HCT116 (cell line): ENCODE results near the gene TNIK.

Experiments used
- ATF3 ChIP-seq: IDR thresholded peaks from 2 replicates; pipeline ENCODE4 v1.6.1; 2012
- CEBPB ChIP-seq: IDR thresholded peaks from 2 replicates; pipeline ENCODE4 v1.6.1; 2012; ENCODE audit warnings: low read depth
- EZH2phosphoT487 ChIP-seq: fragments of 200-600 bp; IDR thresholded peaks from 2 replicates; pipeline ENCODE4 v1.6.1; 2018; ENCODE audit warnings: antibody characterized with exemption, borderline replicate concordance
- JUND ChIP-seq: IDR thresholded peaks from 2 replicates; pipeline ENCODE4 v1.6.1; 2012
- POLR2A ChIP-seq: IDR thresholded peaks from 2 replicates; pipeline ENCODE4 v1.7.0; 2011; ENCODE audit warnings: borderline replicate concordance; ENCODE audit not compliant: insufficient read depth, insufficient read length; ENCODE audit errors: extremely low read depth
- SIN3A ChIP-seq: IDR thresholded peaks from 2 replicates; pipeline ENCODE4 v1.6.1; 2012; ENCODE audit warnings: low read depth
- YY1 ChIP-seq: IDR thresholded peaks from 2 replicates; pipeline ENCODE4 v1.6.1; 2011; ENCODE audit warnings: low read length, low read depth, moderate library complexity, mild to moderate bottlenecking; ENCODE audit not compliant: insufficient replicate concordance; ENCODE audit errors: extremely low read depth
- TF ChIP-seq, protein P1 (sequence below): IDR thresholded peaks from 2 replicates; pipeline ENCODE4 v1.6.1; 2012
- TF ChIP-seq, protein P2 (sequence below): IDR thresholded peaks from 2 replicates; pipeline ENCODE4 v1.6.1; 2011; ENCODE audit warnings: mild to moderate bottlenecking, low read length, moderate library complexity; ENCODE audit not compliant: insufficient replicate concordance; ENCODE audit errors: extremely low read depth
- TF ChIP-seq, protein P3 (sequence below), 3 experiments: fragments of 200-600 bp in 1 of 3; sonication (generic) in 1 of 3; IDR thresholded peaks in 2 of 3; conservative IDR thresholded peaks in 1 of 3; 2 replicates each; pipeline ENCODE4 v1.5.1; 2012 to 2017; ENCODE audit warnings: low read depth in 2 of 3, low read length in 2 of 3, antibody characterized with exemption in 1 of 3, borderline replicate concordance in 1 of 3, control low read depth in 1 of 3, mild to moderate bottlenecking in 1 of 3, mixed read lengths in 1 of 3, mixed run types in 1 of 3, moderate library complexity in 1 of 3; ENCODE audit not compliant: insufficient read depth in 1 of 3
- TF ChIP-seq, protein P4 (sequence below): IDR thresholded peaks from 2 replicates; pipeline ENCODE4 v1.6.1; 2012; ENCODE audit warnings: low read depth

GRCh38 chr3:171468296-171468906 lies 8.2 kb upstream of the TNIK start:
- TF ChIP-seq, protein P1, sequence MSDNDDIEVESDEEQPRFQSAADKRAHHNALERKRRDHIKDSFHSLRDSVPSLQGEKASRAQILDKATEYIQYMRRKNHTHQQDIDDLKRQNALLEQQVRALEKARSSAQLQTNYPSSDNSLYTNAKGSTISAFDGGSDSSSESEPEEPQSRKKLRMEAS, result no peak
- TF ChIP-seq, protein P2, sequence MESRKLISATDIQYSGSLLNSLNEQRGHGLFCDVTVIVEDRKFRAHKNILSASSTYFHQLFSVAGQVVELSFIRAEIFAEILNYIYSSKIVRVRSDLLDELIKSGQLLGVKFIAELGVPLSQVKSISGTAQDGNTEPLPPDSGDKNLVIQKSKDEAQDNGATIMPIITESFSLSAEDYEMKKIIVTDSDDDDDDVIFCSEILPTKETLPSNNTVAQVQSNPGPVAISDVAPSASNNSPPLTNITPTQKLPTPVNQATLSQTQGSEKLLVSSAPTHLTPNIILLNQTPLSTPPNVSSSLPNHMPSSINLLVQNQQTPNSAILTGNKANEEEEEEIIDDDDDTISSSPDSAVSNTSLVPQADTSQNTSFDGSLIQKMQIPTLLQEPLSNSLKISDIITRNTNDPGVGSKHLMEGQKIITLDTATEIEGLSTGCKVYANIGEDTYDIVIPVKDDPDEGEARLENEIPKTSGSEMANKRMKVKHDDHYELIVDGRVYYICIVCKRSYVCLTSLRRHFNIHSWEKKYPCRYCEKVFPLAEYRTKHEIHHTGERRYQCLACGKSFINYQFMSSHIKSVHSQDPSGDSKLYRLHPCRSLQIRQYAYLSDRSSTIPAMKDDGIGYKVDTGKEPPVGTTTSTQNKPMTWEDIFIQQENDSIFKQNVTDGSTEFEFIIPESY, result no peak
- no peak for TF ChIP-seq CEBPB
- TF ChIP-seq, protein P3, sequence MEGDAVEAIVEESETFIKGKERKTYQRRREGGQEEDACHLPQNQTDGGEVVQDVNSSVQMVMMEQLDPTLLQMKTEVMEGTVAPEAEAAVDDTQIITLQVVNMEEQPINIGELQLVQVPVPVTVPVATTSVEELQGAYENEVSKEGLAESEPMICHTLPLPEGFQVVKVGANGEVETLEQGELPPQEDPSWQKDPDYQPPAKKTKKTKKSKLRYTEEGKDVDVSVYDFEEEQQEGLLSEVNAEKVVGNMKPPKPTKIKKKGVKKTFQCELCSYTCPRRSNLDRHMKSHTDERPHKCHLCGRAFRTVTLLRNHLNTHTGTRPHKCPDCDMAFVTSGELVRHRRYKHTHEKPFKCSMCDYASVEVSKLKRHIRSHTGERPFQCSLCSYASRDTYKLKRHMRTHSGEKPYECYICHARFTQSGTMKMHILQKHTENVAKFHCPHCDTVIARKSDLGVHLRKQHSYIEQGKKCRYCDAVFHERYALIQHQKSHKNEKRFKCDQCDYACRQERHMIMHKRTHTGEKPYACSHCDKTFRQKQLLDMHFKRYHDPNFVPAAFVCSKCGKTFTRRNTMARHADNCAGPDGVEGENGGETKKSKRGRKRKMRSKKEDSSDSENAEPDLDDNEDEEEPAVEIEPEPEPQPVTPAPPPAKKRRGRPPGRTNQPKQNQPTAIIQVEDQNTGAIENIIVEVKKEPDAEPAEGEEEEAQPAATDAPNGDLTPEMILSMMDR (IDR thresholded peaks at IDR 0.05 in 2 of 3, conservative IDR thresholded peaks at IDR 0.05 in 1 of 3; ENCODE audit: borderline replicate concordance in 1 of 3, insufficient read depth in 1 of 3, low read depth in 2 of 3, low read length in 2 of 3), result no peak
- no peak for TF ChIP-seq POLR2A
- TF ChIP-seq SIN3A, result no peak
- TF ChIP-seq JUND, result no peak
- TF ChIP-seq YY1, result no peak
- TF ChIP-seq EZH2phosphoT487, result no peak
- TF ChIP-seq, protein P4, sequence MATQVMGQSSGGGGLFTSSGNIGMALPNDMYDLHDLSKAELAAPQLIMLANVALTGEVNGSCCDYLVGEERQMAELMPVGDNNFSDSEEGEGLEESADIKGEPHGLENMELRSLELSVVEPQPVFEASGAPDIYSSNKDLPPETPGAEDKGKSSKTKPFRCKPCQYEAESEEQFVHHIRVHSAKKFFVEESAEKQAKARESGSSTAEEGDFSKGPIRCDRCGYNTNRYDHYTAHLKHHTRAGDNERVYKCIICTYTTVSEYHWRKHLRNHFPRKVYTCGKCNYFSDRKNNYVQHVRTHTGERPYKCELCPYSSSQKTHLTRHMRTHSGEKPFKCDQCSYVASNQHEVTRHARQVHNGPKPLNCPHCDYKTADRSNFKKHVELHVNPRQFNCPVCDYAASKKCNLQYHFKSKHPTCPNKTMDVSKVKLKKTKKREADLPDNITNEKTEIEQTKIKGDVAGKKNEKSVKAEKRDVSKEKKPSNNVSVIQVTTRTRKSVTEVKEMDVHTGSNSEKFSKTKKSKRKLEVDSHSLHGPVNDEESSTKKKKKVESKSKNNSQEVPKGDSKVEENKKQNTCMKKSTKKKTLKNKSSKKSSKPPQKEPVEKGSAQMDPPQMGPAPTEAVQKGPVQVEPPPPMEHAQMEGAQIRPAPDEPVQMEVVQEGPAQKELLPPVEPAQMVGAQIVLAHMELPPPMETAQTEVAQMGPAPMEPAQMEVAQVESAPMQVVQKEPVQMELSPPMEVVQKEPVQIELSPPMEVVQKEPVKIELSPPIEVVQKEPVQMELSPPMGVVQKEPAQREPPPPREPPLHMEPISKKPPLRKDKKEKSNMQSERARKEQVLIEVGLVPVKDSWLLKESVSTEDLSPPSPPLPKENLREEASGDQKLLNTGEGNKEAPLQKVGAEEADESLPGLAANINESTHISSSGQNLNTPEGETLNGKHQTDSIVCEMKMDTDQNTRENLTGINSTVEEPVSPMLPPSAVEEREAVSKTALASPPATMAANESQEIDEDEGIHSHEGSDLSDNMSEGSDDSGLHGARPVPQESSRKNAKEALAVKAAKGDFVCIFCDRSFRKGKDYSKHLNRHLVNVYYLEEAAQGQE, result no peak
- TF ChIP-seq ATF3, result no peak
